NOMO-1 treated with DMSO at 0.1 percent for 48 hours (cell line): Measurements from ENCODE around the gene TCFL5.

ENCODE experiments used
- DNase-seq: peaks from one replicate; lab custom pipeline; 2025; ENCODE audit not compliant: unreplicated experiment; lab: John Stamatoyannopoulos, UW

Gene TCFL5

DNA sequence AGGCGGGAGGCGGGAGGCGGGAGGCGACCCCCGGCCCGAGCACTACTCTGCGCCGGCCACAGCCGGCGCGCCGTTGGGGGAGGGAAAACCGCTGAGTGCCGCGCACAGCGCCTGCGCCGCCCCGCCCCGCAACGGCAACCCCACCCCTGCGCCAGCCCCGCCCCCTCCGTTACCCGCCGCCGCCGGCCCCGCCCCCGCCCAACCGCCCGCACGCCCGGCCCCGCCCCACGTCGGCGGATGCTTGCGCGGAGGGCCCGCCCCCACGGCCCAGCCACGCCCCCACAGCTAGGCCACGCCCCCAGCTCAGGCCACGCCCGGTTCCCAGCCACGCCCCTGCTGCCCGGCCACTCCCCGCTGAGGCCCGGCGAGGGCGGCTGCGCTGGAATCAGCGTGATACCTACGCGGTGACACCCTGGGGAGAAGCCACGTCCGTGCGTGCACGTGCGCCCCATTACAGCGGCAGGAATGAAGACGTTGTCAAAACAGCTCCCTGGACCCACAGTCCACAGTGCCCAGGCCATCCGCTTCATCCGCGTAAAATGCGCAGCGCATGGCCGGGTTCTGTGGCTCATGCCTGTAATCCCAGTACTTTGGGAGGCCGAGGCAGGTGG is at the start of gene TCFL5:
TSS of gene TCFL5 (minus strand) at position 97 of the 611 bp plus-strand sequence. CDS start 152 bp downstream, outside the sequence.
- peak; percentile 78 for DNase-seq

DNA sequence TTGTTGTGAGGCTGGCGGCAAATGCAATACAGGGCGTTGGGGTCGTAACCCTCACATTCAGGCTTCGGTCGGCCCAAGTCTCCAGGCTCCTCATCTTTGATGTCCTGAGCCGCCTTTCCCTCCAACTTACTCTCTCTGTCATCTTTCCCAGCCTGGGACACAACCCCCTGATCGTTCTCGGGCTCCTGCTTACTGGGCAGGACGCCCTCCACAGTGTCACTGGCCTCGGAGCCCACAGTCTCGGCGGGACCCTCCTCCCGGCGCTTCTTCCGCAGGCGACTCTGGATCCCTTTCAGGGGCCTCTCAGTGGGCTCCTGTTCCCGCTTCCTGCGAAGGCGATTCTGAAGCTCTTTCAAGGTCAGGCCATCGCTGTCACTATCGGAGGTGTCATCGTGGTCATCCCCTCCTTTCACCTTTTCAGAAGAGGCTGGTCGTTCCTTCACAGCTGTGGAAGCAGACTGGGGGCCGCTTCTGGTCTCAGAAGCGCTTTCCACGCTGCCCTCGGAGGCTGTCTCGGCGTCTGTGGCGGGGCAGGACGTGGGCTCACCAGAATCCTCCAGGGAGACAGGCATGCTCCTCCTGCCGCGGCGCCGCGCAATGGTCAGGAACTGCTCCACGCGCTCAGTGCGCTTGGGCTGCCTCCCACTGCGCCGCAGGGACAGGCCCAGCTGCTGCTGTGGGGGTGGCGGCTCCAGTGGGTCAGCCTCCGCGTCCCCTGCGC is 49.3 kb upstream of the TCFL5 start:
- no peak for DNase-seq

DNA sequence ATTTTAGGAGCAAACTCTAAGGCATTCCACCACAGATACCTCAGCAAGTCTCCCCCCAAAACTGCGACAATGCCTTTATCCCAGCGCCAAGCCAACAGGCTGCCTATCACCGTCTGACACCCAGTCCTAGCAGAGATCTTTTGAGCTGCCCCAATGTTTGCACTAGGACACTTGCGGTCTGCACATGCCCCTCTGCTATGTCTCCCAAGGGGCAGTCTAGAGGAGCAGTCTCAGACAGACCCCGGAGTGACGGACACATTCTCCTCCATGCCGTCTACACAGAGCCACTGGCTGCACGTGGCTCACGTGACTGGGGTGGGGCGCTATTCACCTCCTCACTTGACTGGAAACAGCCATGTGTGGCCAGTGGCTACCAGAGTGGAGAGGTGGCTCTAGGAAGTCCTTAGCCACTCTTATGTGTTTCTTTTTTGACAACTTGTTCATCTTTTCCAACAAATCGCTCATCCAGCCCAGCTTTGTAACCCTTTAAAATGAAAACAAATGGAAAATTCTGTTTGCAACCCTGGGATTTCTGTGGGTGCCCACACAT is 48.7 kb upstream of the TCFL5 start:
- DNase-seq = no peak

DNA sequence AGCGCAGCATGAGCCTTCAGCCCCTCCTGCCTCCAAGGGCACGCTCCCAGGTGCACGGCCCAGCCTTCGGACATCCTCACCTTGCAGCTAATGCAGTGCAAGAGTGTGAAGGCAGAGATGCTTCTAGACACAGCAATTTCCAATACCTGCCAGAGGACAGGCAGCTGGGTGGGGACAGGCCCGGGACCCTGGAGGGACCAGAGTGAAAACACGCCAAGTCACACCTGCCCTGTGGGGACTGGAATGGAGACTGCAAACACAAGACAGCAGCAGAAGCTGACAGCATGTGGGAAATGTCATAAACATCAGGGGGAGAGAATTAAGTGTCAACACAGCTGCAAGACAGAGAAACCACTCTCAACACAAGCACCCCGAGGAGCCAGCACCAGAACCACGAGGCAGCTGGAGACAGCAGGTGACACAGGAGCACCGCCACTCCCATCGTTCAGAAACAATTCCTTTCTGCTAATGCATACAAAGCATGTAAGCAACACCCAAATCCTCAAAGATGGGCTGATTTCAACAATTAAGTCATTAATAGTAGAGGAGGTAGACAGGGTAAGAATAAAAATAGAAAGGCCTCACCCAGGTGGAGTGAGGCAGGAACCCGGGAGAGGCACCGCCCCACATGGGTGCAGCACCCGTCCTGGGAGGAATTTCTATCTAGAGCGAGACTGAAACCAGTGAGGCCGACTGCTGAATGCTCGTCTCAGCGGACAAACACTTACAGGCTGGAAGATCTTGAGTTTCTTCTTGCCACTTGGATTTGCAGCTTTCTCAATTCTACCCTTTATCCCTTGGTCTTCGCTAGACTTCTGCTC is 47.6 kb upstream of the TCFL5 start:
- no peak for DNase-seq

- no peak for DNase-seq
Measured at GRCh38 chr20:62907384-62908317, 46.0 kb upstream of the TCFL5 start.

GRCh38 chr20:62906647-62907375 is 45.2 kb upstream of the TCFL5 start:
- no peak for DNase-seq

GRCh38 chr20:62906209-62906608 is 44.6 kb upstream of the TCFL5 start:
- no peak for DNase-seq

DNA sequence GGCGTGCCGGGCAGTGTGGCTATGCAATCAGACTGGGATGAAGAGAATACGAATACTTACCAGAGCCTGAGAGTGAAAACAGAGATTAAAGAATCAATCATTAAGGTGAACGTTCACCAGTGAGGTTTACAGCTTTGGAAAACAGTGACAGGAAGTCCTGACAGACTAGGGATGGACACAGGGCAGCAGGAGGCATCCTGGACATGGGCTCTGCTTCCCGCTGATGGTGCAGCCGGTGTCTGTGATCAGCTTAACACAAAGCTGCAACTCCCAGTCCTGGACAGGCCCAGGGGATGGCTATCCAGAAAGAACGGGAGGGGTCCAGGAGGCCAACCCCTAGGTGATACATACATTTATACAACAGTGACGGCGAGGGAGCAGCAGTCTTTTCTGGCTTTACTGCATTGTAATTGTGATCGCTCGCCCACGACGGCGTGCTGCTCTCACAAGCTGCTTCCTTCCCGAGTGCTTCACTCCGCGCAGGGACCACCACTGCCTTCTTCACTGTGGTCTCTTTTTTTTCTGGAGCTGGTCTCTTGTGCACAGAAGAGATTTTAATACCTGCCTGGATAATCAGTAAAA is 44.0 kb upstream of the TCFL5 start:
- DNase-seq = no peak

DNA sequence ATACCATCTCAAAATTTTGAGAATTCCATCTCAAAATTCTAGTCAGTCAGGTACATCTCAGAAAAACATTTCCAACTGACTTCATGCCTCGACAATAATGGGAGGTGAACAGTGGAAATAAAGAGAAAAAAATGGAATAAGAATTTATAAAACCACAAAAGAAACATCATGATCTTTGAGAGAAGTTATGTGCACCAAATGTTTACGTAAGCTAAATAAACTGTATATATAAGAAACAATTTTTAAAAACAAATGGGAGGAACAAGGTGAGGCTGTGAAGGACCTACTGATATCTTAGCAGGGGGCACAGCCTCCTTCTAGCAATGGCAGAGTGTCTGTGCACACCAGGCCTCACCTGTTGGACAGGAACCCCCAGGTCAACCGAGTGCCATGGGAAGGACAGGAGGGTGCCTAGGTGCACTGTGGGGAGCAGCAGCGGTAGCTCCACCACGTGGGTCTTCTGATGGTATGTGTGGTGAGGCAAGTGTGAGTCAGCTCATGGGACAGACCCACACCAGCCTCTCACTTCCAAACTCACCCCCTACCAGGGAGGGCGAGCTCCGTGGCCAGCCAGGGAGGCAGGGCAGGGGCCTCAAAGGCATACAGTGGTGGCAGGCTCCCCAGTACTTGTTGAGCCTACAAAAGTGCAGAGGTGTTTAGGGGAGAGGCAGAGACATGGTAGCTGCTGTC is 41.4 kb upstream of the TCFL5 start:
- DNase-seq = no peak

DNA sequence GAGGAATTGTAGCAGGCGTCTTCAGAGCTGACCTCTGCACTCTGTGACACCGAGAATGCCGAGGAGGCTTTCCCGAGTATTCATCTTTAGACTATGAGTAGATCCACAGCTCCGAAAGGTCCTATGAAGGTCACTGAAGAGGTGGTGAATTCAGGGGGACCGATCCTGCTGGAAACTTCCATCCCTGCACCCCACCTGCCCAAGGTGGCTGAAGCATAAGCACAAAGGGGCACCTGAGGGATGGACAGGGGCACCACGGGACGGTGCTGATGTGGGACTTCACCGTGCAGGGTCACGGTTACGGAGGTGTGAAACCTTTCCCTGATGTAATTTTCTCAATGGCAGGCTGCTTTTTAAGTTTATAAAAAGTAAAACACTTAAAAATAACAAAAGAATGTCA is 40.3 kb upstream of the TCFL5 start:
- no peak for DNase-seq

- DNase-seq = no peak
Measured at GRCh38 chr20:62900692-62901584, 39.3 kb upstream of the TCFL5 start.

- peak; percentile 53 for DNase-seq
Measured at GRCh38 chr20:62900052-62900691, 38.5 kb upstream of the TCFL5 start.

GRCh38 chr20:62899633-62900051 is 38.0 kb upstream of the TCFL5 start:
- no peak for DNase-seq

GRCh38 chr20:62898970-62899632 is 37.5 kb upstream of the TCFL5 start:
- no peak for DNase-seq

DNA sequence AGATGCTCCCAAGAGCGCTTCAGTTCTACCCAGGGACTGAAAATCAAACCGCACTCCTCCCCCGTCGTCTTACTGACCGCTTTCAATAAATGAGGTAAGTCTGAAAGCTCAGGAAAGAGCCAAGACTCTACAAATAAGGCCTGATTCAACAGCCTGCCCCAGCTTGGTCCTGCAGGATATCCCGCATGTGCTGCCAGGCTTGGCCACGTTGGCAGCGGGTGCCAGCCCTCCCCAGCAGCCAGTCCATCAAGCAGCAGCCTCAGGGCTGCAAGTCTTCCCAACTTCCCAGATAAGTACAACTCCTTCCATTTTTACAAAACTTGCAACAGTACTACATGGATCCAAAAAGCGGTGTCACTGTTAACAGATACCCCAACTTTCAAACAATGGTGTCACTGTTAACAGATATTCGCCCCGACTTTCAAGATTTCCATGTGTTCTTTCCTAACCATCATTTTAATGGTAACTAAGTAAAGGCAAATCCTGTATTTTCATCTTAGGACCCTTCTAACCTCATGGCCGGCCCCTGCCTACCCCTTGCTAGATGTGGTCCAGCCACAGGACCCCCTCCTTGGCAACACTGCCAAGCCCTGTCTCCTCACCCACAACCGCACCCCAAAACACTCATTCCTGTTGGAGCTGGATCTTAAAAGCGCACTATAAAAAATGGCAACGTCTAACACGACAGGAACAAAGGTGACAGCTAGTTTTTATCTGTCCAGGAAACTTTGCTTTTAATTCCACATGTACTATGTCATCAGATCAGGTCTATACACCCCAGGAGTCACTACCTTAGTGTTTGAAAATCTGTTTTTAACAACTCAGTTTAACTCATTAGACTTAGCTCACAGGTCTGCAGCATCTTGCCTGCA is 36.7 kb upstream of the TCFL5 start:
- DNase-seq = no peak

- DNase-seq = no peak
Measured at GRCh38 chr20:62897666-62898065, 36.0 kb upstream of the TCFL5 start.
